Inflammatory macrophage treated with lipopolysaccharide for 4 hours (primary cell): ENCODE results near the gene PBX4.

ENCODE experiments used
- DNase-seq: peaks from one replicate; pipeline ENCODE4 v3.0.0-alpha.2; 2020

PBX4 gene

DNA sequence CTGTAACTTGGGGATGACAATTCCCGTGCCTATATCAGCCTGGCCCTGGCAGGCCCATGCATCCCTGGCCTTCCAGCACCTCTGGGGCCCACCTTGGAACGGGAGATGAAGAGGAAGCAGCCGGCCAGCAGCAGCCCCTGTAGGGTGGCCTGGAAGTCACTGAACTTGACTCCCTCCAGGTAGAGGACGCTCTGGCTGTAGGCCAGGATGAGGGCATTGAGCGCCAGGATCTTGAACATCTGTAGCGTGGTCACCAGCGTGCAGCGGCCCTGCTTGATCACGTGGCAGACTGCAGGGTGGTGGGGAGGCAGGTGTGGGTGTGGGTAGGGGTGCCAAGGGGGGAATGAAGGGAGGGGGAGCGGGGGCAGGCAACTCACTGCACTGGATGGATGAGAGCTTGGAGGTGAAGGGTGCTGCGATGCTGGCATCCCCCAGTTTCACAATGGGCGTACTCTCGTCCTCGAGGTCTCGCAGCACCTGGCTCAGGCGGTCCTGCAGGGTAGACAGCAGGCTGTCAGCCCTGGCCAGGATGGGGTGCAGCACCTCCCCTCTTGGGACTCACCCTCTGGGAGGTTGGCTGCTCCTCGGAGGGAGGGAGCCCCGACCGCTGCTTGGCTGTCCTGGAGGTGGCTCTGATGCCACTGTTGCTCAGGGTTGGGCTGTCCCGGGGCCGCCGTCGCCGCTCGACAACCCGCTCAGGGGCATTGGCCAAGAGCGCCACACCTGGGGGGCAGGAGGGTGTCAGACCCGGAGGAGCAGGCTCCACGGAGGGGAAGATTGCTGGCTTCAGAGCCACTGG, 28.7 kb upstream of the PBX4 start:
- DNase-seq, result no peak

- no peak for DNase-seq
Measured at GRCh38 chr19:19645233-19645870, 26.9 kb upstream of the PBX4 start.

- DNase-seq, result no peak
Measured at GRCh38 chr19:19644054-19644388, 25.5 kb upstream of the PBX4 start.

GRCh38 chr19:19643158-19644053, 24.9 kb upstream of the PBX4 start, which contains the start of gene GMIP:
Gene GMIP (minus strand): TSS chr19:19643657. CDS start chr19:19643529, 128 bp downstream.
- peak; percentile 74 for DNase-seq

- peak; percentile 36 for DNase-seq
Measured at GRCh38 chr19:19642506-19643157, 24.1 kb upstream of the PBX4 start.

- DNase-seq, result no peak
Measured at GRCh38 chr19:19637523-19638251, 19.2 kb upstream of the PBX4 start.

GRCh38 chr19:19637186-19637522, 18.7 kb upstream of the PBX4 start:
- DNase-seq, result no peak

GRCh38 chr19:19636573-19637185, 18.2 kb upstream of the PBX4 start:
- DNase-seq, result no peak

DNA sequence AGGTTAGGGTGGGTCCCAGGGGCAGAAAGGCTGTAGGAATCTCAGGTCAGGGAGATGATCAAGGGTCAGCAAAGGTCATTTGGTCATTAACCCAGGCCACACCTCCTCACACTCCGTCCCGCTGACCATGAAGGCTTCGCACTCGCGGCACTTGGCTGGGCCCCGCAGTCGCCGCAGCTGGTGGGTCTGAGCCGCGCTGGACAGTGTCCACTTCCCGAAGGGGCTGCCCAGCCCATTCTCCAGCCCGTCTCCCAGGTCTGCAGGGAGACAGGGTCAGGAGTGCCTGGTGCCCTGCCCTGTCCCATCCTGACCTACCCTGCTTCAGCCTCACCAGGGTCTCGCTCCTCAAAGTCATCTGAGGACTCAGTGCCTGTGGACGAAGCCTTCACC, 16.8 kb upstream of the PBX4 start:
- no peak for DNase-seq

GRCh38 chr19:19634516-19635312, 16.2 kb upstream of the PBX4 start:
- no peak for DNase-seq

GRCh38 chr19:19633711-19634515, 15.4 kb upstream of the PBX4 start:
- no peak for DNase-seq

- DNase-seq, result no peak
Measured at GRCh38 chr19:19632661-19633060, 14.2 kb upstream of the PBX4 start.

DNA sequence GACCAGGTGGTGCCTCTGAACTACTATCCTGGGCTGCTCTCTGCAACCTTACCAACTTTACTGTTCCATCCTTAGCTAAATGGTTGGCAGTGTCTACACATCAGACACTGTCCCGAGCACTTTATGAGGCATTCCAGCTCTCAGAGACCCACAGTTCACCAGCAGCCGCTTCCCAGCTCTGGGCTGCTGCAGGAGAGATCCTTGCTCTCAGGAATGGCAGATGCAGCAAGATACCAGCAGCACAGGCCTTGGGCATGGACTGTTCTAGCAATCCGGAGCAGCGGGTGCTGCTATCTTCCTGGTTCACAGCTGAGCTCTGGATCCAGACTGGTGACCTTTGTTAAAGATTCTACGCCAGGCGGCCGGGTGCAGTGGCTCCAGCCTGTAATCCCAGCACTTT, 12.9 kb upstream of the PBX4 start:
- no peak for DNase-seq

DNA sequence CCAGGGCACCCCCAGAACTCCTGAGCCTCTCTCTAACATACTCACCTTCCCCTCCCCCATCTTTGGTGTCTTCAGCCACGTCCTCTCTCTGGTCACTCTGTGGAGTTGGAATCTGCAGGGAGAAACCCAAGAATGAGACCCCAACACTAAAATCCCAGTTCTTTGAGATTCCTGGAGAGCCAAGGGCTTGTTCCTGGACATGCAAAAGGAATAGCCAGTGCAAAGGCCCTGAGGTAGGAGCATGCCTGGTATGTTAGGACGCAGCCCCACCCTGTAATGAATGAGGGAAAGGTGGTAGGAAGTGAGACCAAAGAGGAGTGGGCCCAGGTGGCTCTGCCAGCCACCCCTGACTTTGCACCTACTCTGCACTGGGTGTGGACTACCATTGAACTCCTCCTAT, 11.9 kb upstream of the PBX4 start:
- no peak for DNase-seq

DNA sequence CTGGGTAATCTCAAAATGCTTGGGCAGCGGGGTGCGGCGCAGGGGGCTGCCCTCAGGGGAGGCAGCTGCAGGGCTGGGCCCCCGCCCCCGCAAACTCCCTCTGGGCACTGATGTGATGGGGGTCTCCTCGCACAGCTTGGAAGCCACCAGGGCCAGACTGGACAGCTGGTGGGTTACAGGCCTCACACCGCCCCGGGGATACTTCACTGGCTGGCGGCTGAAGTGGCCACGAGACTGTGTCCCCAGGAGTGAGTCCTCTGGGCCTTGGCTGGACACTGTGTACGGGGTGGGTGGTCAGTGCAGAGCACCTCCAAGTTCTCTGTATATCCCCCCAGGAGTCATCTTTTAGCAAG, 11.6 kb upstream of the PBX4 start:
- DNase-seq, result no peak

- peak; percentile 67 for DNase-seq
Measured at GRCh38 chr19:19628501-19629134, 10.1 kb upstream of the PBX4 start.

- DNase-seq, result no peak
Measured at GRCh38 chr19:19627621-19628500, 9.4 kb upstream of the PBX4 start, which contains the start of gene LPAR2. Gene LPAR2 (minus strand): TSS chr19:19628220. CDS start chr19:19627275, 945 bp downstream.
